ENCODE data around the gene FOXI1. TPM values are rescaled to one million over a fixed set of nuclear protein-coding genes. Genes with fewer than 3 reads are reported as not detected.

Gene FOXI1
- total and polyA plus RNA-seq, 2 of the 13 experiments (the other 11 are each of a cell fraction or from before 2014, with no cell fraction given): not detected

DNA sequence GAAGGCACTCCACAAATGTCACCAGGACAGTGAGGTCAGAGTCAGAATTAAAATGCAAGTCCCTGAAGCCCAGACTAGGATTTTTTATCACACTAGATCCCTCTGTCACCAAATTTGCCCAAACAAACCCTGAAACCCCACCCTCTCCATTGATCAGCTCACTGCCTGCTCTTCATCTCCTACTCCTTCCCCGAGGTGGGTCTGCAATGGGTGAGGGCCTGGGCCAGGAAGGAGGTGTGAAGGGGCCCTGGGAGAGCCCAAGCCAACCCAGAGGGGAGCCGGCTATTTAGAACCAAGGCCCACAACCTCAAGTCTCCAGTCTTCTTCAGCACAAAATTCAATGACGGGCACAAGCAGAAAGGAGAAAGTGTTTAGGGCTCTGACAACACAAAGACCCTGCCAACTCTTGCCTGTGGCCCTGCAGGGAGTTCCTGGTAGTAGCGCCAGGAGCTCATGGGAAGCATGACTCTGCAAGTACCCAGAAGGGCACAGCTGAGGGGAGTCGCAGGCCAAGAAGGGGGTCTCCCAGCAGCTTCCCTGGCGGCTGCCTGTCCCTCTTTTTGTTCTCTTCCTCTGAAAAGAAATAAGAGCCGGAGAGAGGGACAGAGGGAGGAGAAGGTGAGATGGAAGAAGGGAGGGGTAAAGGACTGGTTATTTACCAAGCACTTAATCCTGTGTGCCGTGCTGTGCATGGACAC is 5.5 kb downstream of the FOXI1 start:
- ATAC-seq: no peak
- H3K9ac ChIP-seq (ENCODE audit: insufficient read depth, low read depth, low read length): no peak overlapping the region
- FAIRE-seq: no peak
- ChIA-PET POLR2A (no interaction called here), CTCF (ENCODE audit: low intra/inter-chr PET ratio, low total read pairs) (no interaction called here)
- H3K79me2 ChIP-seq (ENCODE audit: insufficient read depth, low read length): no peaks in the 10 kb centered on the region
- no peak overlapping the region for H3K4me2 ChIP-seq (ENCODE audit: low read depth, low read length)
- H3K9me3 ChIP-seq (ENCODE audit: low read length): no peaks in the 10 kb centered on the region
- no peak for DNase-seq (ENCODE audit: low spot score)
- 9% methylated on average over 7 of the region's 8 CpGs for WGBS (ENCODE audit: low lambda C conversion rate)
- H3K36me3 ChIP-seq (replicated peaks in 1 of 2; ENCODE audit: control insufficient read depth in 1 of 2, insufficient read depth in 2 of 2, low read length in 2 of 2): no peaks in the 10 kb centered on the region
- peaks cover 0 to 6% of the 10 kb centered on the region in 2 experiments; a peak in 2 of 5 replicates for H3K27me3 ChIP-seq (ENCODE audit: control insufficient read depth in 1 of 2, insufficient read depth in 2 of 2, low read length in 2 of 2)
- no peaks in the 10 kb centered on the region for H4K20me1 ChIP-seq (ENCODE audit: insufficient read depth, low read length)
- H3K27ac ChIP-seq (ENCODE audit: extremely low read length, insufficient read depth, low read length): no peak overlapping the region
- no TSS peak for BruUV-seq (replicated peaks)
- in situ Hi-C loops (cut with HindIII; ENCODE audit: extremely low pct_ligation_motif_present, low pct_unique_long_range_greater_than_20kb): no loop called here
- no peaks in the 10 kb centered on the region for H3K4me1 ChIP-seq (ENCODE audit: insufficient read depth, low read length)
- H3K4me3 ChIP-seq (replicated peaks in 1 of 3; ENCODE audit: insufficient read depth in 1 of 3, low read depth in 2 of 3, low read length in 3 of 3): no peak overlapping the region
- intact Hi-C loops (cut with micrococcal nuclease; ENCODE audit: unreplicated experiment): no loop called here
- no peak overlapping the region for H2AFZ ChIP-seq (ENCODE audit: low read length)
- TF ChIP-seq GZF1 (CRISPR knock-in tag; IDR thresholded peaks at IDR 0.05) (no peak), SAFB2 (CRISPR knock-in tag; IDR thresholded peaks at IDR 0.05; ENCODE audit: borderline replicate concordance, low read depth) (no peak), FOXA1 (IDR thresholded peaks at IDR 0.05) (no peak), FOXA1 (CRISPR knock-in tag; IDR thresholded peaks at IDR 0.05) (no peak), RBFOX2 (IDR thresholded peaks at IDR 0.05; ENCODE audit: low read depth, low read length) (no peak)
- TF ChIP-seq, protein P1, sequence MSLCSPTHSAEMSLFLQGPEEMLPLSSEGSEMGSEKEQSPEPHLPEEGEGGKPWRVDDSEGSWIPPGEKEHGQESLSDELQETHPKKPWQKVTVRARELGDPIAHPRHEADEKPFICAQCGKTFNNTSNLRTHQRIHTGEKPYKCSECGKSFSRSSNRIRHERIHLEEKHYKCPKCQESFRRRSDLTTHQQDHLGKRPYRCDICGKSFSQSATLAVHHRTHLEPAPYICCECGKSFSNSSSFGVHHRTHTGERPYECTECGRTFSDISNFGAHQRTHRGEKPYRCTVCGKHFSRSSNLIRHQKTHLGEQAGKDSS (CRISPR knock-in tag; IDR thresholded peaks at IDR 0.05; ENCODE audit: borderline replicate concordance, low read depth): no peak
- TF ChIP-seq, protein P2, sequence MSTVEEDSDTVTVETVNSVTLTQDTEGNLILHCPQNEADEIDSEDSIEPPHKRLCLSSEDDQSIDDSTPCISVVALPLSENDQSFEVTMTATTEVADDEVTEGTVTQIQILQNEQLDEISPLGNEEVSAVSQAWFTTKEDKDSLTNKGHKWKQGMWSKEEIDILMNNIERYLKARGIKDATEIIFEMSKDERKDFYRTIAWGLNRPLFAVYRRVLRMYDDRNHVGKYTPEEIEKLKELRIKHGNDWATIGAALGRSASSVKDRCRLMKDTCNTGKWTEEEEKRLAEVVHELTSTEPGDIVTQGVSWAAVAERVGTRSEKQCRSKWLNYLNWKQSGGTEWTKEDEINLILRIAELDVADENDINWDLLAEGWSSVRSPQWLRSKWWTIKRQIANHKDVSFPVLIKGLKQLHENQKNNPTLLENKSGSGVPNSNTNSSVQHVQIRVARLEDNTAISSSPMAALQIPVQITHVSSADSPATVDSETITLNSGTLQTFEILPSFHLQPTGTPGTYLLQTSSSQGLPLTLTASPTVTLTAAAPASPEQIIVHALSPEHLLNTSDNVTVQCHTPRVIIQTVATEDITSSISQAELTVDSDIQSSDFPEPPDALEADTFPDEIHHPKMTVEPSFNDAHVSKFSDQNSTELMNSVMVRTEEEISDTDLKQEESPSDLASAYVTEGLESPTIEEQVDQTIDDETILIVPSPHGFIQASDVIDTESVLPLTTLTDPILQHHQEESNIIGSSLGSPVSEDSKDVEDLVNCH (CRISPR knock-in tag; IDR thresholded peaks at IDR 0.05): no peak

Measured in HepG2 (cell line).